Smooth muscle cell (in vitro differentiated cells): ENCODE results near the gene SLC34A1. TPM values are rescaled to one million over a fixed set of nuclear protein-coding genes. Genes with fewer than 3 reads are reported as not detected.

Experiments
- DNase-seq: peaks from one replicate; lab custom pipeline; 2025; ENCODE audit not compliant: unreplicated experiment; lab: John Stamatoyannopoulos, UW
- H2AFZ ChIP-seq: fragments of 200-600 bp; sonication (generic); 2 replicates; pipeline ENCODE4 v1.6.0; 2016; ENCODE audit warnings: antibody characterized with exemption, low read depth, mild to moderate bottlenecking
- H3F3A ChIP-seq: fragments of 200-600 bp; sonication (generic); 2 replicates; pipeline ENCODE4 v1.6.0; 2017; ENCODE audit warnings: antibody characterized with exemption, low read depth
- H3K27ac ChIP-seq: fragments of 200-600 bp; sonication (generic); 2 replicates; pipeline ENCODE4 v1.5.1; 2016; ENCODE audit warnings: low read depth, mild to moderate bottlenecking
- H3K27me3 ChIP-seq: fragments of 200-600 bp; sonication (generic); 2 replicates; pipeline ENCODE4 v1.6.1; 2016; ENCODE audit warnings: low read depth, mild to moderate bottlenecking
- H3K36me3 ChIP-seq: fragments of 200-600 bp; sonication (generic); 2 replicates; pipeline ENCODE4 v1.5.1; 2016; ENCODE audit warnings: low read depth
- H3K4me1 ChIP-seq: fragments of 200-600 bp; sonication (generic); 2 replicates; pipeline ENCODE4 v1.5.1; 2016; ENCODE audit warnings: low read depth
- H3K4me2 ChIP-seq: fragments of 200-600 bp; sonication (generic); 2 replicates; pipeline ENCODE4 v1.6.0; 2016; ENCODE audit warnings: mild to moderate bottlenecking
- H3K4me3 ChIP-seq: fragments of 200-600 bp; sonication (generic); 2 replicates; pipeline ENCODE4 v1.5.1; 2016; ENCODE audit warnings: mild to moderate bottlenecking
- H3K79me2 ChIP-seq: fragments of 200-600 bp; sonication (generic); 2 replicates; pipeline ENCODE4 v1.6.0; 2016; ENCODE audit warnings: low read depth, mild to moderate bottlenecking
- H3K9ac ChIP-seq: fragments of 200-600 bp; sonication (generic); 2 replicates; pipeline ENCODE4 v1.6.0; 2016; ENCODE audit warnings: low read depth
- H3K9me3 ChIP-seq: fragments of 200-600 bp; sonication (generic); replicated peaks from 2 replicates; pipeline ENCODE4 v1.5.1; 2016; ENCODE audit warnings: low read depth
- H4K20me1 ChIP-seq: fragments of 200-600 bp; sonication (generic); 2 replicates; pipeline ENCODE4 v1.6.0; 2016; ENCODE audit warnings: low read depth
- WGBS: methylation state at CpG from one replicate; pipeline ENCODE4 v1.1.7; 2016; ENCODE audit warnings: low lambda C conversion rate; 5-methylcytosine and 5-hydroxymethylcytosine counted together
- polyA plus RNA-seq: library from polyadenylated mRNA; unstranded; fragments of >200 nt; fragmentation: Nextera tagmentation; extraction: Ambion mirVana; gene quantifications from 2 replicates; pipeline ENCODE4 v1.2.1, GENCODE V29; 2016
- total RNA-seq: library from RNA; depleted of rRNA; stranded (reverse); fragments of >200 nt; gene quantifications from 2 replicates; pipeline ENCODE4 v1.2.3, GENCODE V29; 2014
- TF ChIP-seq, protein P1 (sequence below): fragments of 200-600 bp; sonication (generic); IDR thresholded peaks from 2 replicates; pipeline ENCODE4 v1.5.1; 2017; ENCODE audit warnings: borderline replicate concordance, mild to moderate bottlenecking, antibody characterized with exemption; ENCODE audit not compliant: insufficient read depth, poor library complexity, severe bottlenecking

The SLC34A1 gene, protein sequence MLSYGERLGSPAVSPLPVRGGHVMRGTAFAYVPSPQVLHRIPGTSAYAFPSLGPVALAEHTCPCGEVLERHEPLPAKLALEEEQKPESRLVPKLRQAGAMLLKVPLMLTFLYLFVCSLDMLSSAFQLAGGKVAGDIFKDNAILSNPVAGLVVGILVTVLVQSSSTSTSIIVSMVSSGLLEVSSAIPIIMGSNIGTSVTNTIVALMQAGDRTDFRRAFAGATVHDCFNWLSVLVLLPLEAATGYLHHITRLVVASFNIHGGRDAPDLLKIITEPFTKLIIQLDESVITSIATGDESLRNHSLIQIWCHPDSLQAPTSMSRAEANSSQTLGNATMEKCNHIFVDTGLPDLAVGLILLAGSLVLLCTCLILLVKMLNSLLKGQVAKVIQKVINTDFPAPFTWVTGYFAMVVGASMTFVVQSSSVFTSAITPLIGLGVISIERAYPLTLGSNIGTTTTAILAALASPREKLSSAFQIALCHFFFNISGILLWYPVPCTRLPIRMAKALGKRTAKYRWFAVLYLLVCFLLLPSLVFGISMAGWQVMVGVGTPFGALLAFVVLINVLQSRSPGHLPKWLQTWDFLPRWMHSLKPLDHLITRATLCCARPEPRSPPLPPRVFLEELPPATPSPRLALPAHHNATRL
- total RNA-seq (not detected in 2 replicates), polyA plus RNA-seq (not detected in 2 replicates)

DNA sequence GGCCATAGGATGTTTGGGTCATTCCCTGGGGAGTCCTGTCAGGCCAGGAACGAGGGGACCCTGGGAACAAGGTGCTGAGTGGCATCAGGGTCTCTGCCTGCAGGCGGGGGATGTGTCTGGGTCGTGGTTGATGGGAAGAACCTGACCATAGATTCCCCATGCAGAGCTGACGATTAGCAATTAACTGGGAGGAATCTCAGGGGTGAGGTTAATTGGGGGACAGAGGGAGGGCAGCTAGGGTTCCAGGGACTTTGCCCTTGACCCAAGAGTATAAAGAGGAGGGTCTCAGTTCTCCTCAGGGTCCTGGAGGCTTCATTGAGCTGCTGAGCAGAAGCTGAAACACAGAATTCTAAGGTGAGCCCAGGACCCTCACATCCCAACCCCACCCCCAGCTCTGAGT, at the start of gene SLC34A1:
Gene SLC34A1 (plus strand): TSS at position 301 of the 400 bp plus-strand sequence. CDS start 1,308 bp downstream, outside the sequence.
- TF ChIP-seq, protein P1, sequence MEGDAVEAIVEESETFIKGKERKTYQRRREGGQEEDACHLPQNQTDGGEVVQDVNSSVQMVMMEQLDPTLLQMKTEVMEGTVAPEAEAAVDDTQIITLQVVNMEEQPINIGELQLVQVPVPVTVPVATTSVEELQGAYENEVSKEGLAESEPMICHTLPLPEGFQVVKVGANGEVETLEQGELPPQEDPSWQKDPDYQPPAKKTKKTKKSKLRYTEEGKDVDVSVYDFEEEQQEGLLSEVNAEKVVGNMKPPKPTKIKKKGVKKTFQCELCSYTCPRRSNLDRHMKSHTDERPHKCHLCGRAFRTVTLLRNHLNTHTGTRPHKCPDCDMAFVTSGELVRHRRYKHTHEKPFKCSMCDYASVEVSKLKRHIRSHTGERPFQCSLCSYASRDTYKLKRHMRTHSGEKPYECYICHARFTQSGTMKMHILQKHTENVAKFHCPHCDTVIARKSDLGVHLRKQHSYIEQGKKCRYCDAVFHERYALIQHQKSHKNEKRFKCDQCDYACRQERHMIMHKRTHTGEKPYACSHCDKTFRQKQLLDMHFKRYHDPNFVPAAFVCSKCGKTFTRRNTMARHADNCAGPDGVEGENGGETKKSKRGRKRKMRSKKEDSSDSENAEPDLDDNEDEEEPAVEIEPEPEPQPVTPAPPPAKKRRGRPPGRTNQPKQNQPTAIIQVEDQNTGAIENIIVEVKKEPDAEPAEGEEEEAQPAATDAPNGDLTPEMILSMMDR: no peak
- DNase-seq: no peak
- Histone ChIP-seq H3K79me2 (no peaks in the 10 kb centered on the region), H3K4me3 (no peak within 1 kb of the TSS), H4K20me1 (no peaks in the 10 kb centered on the region), H3K4me2 (no peak within 1 kb of the TSS), H3K9ac (no peak within 1 kb of the TSS), H2AFZ (no peak within 1 kb of the TSS), H3K36me3 (no peaks in the 10 kb centered on the region), H3F3A (peaks cover 10% of the 10 kb centered on the region), H3K27ac (no peak within 1 kb of the TSS), H3K9me3 (no peaks in the 10 kb centered on the region), H3K4me1 (no peaks in the 10 kb centered on the region), H3K27me3 (no peaks in the 10 kb centered on the region)
- 75% methylated on average over 4 of the region's 4 CpGs for WGBS

DNA sequence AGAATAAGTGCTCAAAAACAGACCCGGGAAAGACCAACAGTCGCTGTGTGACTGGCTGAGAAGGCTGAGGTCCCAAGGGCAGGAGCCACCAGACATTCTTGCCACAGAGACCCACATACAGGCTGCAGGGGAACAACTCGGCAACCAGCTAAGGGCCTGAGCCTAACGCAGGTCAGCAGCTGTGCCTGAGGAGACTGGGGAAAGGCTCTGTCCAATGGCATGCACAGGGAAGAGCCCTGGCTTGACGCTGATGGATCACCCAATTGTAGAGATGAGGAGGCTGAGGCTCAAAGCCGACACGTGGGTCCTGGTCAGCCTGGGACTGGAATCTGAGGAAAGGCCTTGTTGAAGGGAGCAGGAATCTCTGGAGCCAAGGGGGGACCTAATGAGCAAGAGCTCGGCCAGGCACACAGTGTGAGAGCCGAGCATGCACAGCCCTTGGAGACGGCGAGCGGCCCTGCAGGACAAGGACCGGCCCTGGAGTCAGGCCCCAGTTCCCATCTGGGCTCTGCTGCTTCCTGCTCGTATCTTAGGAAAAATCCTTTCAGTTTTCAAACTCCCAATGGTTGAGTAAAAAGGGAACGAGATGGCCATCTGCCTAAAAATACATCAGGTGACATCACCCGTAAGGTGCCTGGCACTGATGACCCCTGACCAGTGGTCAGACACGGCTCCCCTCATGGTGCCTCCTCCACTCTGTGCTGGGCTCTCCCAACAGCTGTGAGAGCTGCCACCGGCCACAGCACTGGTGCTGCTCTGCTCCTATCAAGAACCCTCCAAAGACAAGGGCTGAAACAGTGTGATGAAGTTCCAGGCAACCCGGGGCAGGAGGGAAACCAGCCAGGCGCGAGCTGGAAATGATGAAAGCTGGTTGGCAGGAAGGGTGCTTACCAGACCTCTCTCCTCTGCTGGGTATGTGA, 49.2 kb upstream of the SLC34A1 start:
- Histone ChIP-seq H3K36me3 (no peaks in the 10 kb centered on the region), H3K79me2 (peaks cover 7% of the 10 kb centered on the region), H3K4me2 (no peak overlapping the region), H3K27me3 (no peaks in the 10 kb centered on the region), H2AFZ (no peak overlapping the region), H3K9ac (no peak overlapping the region), H3K4me3 (no peak overlapping the region), H3F3A (no peaks in the 10 kb centered on the region), H3K4me1 (no peaks in the 10 kb centered on the region), H3K27ac (no peak overlapping the region), H4K20me1 (peaks cover 34% of the 10 kb centered on the region), H3K9me3 (no peaks in the 10 kb centered on the region)
- WGBS: 96% methylated on average over 21 of the region's 21 CpGs
- TF ChIP-seq, protein P1: no peak
- DNase-seq: no peak

DNA sequence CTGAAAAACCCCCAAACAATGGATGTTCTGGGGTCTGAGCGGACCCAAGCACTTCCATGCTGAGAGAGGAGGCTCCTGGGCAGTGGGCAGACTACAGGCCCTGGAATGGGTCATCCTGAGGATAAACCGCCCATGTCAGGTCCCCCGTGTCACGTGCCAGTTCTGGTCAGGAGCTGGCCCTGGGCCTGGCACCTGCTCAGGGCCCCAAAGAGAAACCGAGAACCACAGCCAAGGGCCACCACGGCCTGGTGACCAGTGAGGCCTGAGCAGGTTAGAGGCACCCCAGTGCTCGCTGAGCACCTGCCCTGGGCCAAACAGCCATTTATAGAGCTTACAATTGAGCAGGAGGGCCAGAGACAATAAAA, 48.6 kb upstream of the SLC34A1 start:
- Histone ChIP-seq H3K4me1 (no peaks in the 10 kb centered on the region), H3K9ac (no peak overlapping the region)
- TF ChIP-seq, protein P1: no peak

More for the DNA sequence above, 48.6 kb upstream of the SLC34A1 start:
- Histone ChIP-seq H4K20me1 (peaks cover 38% of the 10 kb centered on the region), H3F3A (no peaks in the 10 kb centered on the region), H3K4me2 (no peak overlapping the region), H3K79me2 (peaks cover 10% of the 10 kb centered on the region), H3K4me3 (no peak overlapping the region), H3K27me3 (no peaks in the 10 kb centered on the region), H3K36me3 (no peaks in the 10 kb centered on the region), H3K9me3 (no peaks in the 10 kb centered on the region), H3K27ac (no peak overlapping the region), H2AFZ (no peak overlapping the region)
- DNase-seq: no peak
- 96% methylated on average over 7 of the region's 7 CpGs for WGBS
